RWPE1 (cell line): ENCODE data around the gene CHAF1B.

Source experiments
- CTCF ChIA-PET: fragments of 350-600 bp; sonication (Branson Sonifier 250); formaldehyde crosslinking; extraction: SDS; loops from one replicate; lab custom pipeline; 2021; lab: Yijun Ruan, JAX
- POLR2A ChIA-PET: fragments of 400-600 bp; formaldehyde crosslinking; extraction: SDS; loops from one replicate; lab custom pipeline; 2020; ENCODE audit warnings: antibody characterized with exemption; ENCODE audit not compliant: low non-redundant PET; lab: Yijun Ruan, JAX
- DNase-seq: peaks from one replicate; pipeline ENCODE4 v3.0.0; 2012; ENCODE audit warnings: low spot score
- H3K27ac ChIP-seq: fragments of 450-650 bp; 2 replicates; pipeline ENCODE4 v1.5.1; 2017
- TF ChIP-seq, protein P1 (sequence below): fragments of 450-650 bp; conservative IDR thresholded peaks from 2 replicates; pipeline ENCODE4 v1.5.1; 2017; ENCODE audit warnings: low read depth, mild to moderate bottlenecking

CHAF1B gene

DNA sequence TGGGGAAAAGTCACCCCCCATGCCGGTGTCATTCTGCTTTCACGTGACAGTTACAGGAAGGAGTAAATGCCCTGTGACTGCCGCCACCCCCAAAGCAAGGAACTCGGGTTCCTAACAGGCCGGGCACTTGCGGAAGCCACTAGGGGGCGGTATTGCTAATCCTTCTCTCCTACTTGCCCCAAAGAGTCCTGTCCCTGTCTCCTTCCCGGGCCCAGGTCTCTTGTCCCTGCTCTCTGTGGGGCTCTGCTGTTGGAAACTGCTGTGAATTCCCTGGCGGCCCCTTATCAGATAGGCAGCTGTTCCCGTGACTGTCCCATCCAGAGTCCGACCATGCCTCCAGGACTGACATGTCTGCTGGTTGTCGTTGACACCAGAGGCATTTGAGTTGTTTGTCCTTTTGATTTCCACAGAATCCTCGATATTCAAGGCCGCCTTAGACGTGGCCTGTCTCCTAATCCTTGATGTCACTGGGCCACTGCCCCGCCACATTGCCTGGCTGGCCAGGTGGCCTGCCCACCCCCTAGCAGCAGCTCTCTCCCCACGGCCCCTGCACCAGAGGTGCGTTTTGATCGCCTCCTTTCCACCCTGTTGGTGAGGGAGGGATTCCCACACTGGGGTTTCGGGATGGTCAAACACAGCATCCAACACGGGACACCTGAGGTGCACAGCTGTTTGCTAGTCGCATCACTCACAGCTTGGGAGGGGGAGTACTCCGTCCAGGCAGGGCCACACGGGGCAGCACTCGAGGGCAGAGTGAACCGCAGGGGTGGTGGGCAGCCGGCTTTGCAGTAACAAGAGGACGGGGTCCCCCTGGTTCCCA lies 37.3 kb downstream of the CHAF1B start:
- POLR2A ChIA-PET = no interaction called here
- peak; percentile 52 for DNase-seq
- peak overlapping the region; percentile 55 for H3K27ac ChIP-seq
- TF ChIP-seq, protein P1, sequence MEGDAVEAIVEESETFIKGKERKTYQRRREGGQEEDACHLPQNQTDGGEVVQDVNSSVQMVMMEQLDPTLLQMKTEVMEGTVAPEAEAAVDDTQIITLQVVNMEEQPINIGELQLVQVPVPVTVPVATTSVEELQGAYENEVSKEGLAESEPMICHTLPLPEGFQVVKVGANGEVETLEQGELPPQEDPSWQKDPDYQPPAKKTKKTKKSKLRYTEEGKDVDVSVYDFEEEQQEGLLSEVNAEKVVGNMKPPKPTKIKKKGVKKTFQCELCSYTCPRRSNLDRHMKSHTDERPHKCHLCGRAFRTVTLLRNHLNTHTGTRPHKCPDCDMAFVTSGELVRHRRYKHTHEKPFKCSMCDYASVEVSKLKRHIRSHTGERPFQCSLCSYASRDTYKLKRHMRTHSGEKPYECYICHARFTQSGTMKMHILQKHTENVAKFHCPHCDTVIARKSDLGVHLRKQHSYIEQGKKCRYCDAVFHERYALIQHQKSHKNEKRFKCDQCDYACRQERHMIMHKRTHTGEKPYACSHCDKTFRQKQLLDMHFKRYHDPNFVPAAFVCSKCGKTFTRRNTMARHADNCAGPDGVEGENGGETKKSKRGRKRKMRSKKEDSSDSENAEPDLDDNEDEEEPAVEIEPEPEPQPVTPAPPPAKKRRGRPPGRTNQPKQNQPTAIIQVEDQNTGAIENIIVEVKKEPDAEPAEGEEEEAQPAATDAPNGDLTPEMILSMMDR = peak; percentile 67
- CTCF ChIA-PET = interaction anchor here (0.7 to 1.7 kb wide), 4 partner anchors 11 to 872 kb away, joined by 3 to 6 read pairs (median 4); no protein-coding TSS in a partner anchor

DNA sequence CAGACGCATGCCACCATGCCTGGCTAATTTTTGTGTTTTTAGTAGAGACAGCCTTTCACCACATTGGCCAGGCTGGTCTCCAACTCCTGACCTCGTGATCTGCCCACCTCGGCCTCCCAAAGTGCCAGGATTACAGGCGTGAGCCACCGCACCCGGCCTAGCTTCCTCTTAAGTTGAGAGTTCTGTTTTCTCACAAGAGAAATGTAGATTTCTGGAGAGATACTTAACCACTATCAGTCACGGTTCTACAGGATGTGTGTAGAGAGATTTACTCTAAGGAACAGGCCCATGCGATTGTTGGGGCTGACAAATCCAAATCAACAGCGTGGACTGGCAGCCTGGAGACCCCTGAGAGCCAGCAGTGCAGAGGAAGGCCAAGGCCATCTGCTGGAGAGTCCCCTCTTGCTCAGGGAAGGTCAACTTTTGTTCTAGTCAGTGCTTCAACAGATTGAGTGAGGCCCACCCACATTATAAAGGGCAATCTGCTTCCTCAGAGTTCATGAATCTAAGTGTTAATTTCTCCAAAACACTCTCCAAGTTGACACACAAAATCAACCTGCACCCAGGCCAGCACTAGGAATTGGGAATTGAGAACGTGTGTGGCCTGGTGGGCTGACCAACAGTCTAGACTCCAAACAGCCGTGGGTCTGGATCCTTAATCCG lies 38.7 kb downstream of the CHAF1B start:
- CTCF ChIA-PET = no interaction called here

DNA sequence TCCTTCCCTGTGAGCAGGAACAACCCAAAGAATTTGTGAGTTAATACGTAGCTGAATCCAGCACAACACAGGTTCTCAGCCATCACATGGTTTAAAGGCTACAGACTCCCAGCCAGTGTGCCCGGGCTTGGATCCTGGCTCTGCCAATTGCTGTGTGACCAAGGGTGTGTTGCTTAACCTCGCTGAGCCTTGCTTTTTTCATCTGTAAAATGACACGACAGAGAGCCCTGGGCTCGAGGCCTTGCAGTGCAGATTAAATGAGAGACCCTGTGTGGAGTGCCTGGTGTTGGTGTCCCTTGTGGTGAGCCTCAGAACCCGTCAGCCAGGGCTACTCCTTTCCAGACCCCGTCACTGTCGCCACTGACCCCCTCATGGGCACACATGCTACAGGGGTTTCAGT lies 39.4 kb downstream of the CHAF1B start:
- ChIA-PET POLR2A (interaction anchor here (0.6 kb wide), 1 partner anchor 447 kb away, joined by 3 read pairs; no protein-coding TSS in a partner anchor), CTCF (interaction anchor here (0.6 kb wide), 1 partner anchor 716 kb away, joined by 3 read pairs; no protein-coding TSS in a partner anchor)
- TF ChIP-seq, protein P1 = no peak
- H3K27ac ChIP-seq = peak overlapping the region; percentile 21; the same call in 1 of the 2 replicates
- DNase-seq = no peak

More for the DNA sequence above, 38.7 kb downstream of the CHAF1B start:
- peak overlapping the region; percentile 36 for H3K27ac ChIP-seq
- POLR2A ChIA-PET = no interaction called here
- no peak for DNase-seq
- TF ChIP-seq, protein P1 = no peak

DNA sequence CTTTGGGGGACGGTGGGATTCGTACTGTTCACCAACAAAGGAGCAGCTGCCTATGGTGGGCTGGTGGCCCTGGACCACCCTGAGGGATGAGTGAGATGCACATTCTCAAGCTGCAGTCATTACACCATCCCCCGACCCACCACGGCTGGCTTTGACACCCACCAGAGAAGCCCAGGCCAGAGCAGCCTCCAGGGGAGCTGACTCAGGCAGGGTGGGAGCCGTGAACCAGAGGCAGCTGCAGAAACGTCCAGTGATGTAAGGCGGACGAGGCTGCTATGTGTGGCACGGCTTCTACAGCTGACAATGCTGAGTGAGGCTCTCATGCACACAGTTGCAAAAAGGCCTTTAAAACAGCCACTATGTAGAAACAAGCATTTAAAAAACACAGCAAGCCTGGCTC lies 40.1 kb downstream of the CHAF1B start:
- ChIA-PET POLR2A (interaction anchor here (0.7 kb wide), 1 partner anchor 73 kb away, joined by 4 read pairs; no protein-coding TSS in a partner anchor), CTCF (no interaction called here)
- 0 out of 2 replicates have a peak overlapping the region, but pooled peaks have one; percentile 11 for H3K27ac ChIP-seq
- DNase-seq = no peak
- TF ChIP-seq, protein P1 = no peak

DNA sequence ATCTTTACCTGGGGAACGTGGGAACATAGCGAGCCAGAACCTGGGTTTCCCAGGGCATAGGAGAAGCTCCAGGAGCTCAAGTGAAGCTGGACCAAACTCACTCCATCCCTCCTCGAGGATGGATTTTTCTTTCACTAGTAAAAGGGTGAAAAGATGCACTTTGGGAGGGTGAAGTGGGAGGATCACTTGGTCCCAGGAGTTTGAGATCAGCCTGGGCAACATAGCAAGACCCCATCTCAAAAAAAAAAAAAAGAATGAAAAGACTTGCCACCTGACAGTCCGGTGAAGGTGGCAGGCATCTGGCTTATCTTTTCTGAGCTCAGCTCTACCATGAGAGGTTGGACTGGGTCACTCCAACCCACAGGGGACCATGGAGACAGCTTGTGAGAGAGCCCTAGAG lies 42.3 kb downstream of the CHAF1B start:
- CTCF ChIA-PET = interaction anchor here (0.6 kb wide), 1 partner anchor 119 kb away, joined by 3 read pairs; no protein-coding TSS in a partner anchor
- TF ChIP-seq, protein P1 = no peak
- POLR2A ChIA-PET = no interaction called here
- no peak for DNase-seq
- peak overlapping the region; percentile 98 for H3K27ac ChIP-seq

DNA sequence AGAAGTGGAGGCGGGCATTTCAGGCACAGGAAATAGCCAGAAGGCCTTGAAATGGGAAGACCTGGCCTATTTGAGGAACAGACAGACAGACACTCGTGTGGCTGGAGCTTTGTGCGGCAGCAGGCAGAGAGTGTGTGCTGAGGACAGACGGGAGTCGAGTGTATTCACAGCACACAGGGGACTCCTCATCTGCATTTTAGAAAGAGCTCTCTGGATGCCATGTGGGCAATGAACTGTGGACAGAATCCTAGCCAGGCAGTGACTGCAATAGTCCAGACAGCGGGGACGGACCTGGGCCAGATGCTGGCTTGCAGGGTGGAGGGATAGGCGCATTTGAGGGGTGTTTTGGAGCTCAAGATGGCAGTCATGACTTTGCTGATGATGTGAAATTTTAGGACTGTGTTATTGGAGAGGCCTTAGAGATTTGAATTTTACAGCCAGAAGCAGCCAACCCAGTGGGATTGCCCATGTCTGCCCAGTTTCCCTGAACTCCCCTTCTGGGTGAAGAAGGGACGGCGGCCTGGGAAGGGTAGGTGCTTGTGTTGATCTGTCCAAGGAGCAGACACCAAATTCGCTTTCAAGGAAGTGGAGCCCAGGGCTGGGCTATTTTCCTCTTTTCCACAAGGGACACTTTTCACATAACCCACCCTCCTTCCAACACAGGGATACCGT lies 43.7 kb downstream of the CHAF1B start:
- CTCF ChIA-PET = interaction anchor here (0.6 to 1.6 kb wide), 4 partner anchors 9 to 381 kb away, joined by 3 to 6 read pairs (median 4); no protein-coding TSS in a partner anchor
- TF ChIP-seq, protein P1 = no peak
- peak overlapping the region; percentile 98 for H3K27ac ChIP-seq
- POLR2A ChIA-PET = no interaction called here
- no peak for DNase-seq
